ENCODE measurements around the gene VEGFB. TPM values are rescaled to one million over a fixed set of nuclear protein-coding genes. Genes with fewer than 3 reads are reported as not detected.

VEGFB gene
- total and polyA plus RNA-seq, 2 donors, result 16.0 to 70.2 TPM

DNA sequence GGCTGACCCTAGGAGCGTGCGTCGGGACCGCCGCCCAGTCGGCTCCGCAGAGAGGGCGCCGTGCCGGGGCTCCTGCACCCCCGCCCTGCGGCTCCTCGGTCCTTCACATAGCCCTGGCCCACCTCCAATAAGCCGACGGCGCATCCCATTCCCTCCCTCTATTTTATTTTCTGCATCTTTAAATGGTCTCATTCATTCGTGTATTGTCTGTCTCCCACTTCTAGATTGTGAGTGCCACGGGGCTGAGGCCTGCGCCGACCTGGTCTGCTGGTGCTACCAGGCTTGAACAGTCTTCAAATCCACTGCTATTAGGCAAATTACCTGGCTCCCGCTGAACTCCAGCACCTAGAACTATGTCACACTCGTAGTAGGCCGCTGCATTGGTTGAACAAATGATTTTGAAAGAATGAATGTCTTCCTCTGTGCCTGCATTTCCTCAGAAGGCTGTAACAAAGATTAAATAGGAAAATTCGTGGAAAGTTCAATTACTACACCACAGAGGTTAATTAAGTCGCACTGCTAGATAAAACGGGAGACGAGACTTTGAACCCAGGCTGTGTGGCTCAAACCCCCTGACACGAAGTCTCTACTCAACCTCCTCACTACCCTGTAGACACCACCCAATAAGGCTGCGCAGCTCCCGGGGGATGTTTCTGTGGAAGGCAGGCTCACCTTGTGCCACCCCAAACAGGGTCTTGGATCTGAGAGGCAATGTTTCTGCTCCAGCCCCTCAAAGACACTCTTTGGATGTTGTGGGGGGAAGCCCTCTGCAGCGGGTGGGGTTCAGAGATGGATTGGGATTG lies 13.5 kb downstream of the VEGFB start:
- DNase-seq (ENCODE audit: low read depth in 6 of 9, low spot score in 9 of 9), result no peak
- Histone ChIP-seq H3K36me3 (ENCODE audit: control insufficient read depth in 2 of 2, insufficient read depth in 2 of 2, low read length in 1 of 2) (peaks cover 0 to 19% of the 10 kb centered on the region in 2 donors), H3K9me3 (ENCODE audit: control insufficient read depth in 2 of 2, insufficient read depth in 1 of 2, low read length in 1 of 2) (peaks cover 0 to 12% of the 10 kb centered on the region in 2 donors), H3K4me1 (ENCODE audit: control insufficient read depth in 2 of 2, insufficient read depth in 2 of 2, low read length in 2 of 2) (peaks cover 31 to 79% of the 10 kb centered on the region in 2 donors), H3K27me3 (ENCODE audit: control insufficient read depth in 2 of 2, insufficient read depth in 1 of 2, low read length in 1 of 2) (peaks cover 4 to 34% of the 10 kb centered on the region in 2 donors), H3K4me3 (ENCODE audit: low read length in 2 of 2) (peak overlapping the region; percentile 61 to 74), H3K27ac (ENCODE audit: low read depth in 1 of 2, low read length in 1 of 2) (no peak overlapping the region)
- WGBS, result 75% methylated on average over 31 of the region's 31 CpGs

DNA sequence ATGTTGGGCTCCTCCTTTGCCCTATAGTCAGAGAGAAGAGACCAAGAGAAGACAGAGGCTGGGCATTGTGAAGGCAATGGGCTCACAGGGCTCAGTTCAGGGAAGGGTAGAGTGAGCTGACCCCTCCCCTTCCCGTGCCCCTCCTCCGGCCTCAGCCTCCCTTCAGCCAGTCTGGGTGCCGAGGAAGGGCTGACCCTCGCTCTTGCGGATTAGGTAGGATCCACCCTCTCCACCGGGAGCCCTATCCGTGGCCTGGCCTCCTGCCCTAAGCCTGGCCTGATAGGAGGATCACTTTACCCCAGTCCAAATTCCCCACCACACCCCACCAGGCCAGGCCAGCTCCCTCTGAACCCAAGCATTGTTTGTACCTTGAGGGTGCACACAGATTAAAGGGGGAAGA lies 14.2 kb downstream of the VEGFB start:
- H3K4me3 ChIP-seq (ENCODE audit: low read length in 2 of 2), result no peak overlapping the region
- peaks cover 0 to 12% of the 10 kb centered on the region in 2 donors for H3K9me3 ChIP-seq (ENCODE audit: control insufficient read depth in 2 of 2, insufficient read depth in 1 of 2, low read length in 1 of 2)
- H3K27me3 ChIP-seq (ENCODE audit: control insufficient read depth in 2 of 2, insufficient read depth in 1 of 2, low read length in 1 of 2), result peaks cover 4 to 34% of the 10 kb centered on the region in 2 donors
- H3K4me1 ChIP-seq (ENCODE audit: control insufficient read depth in 2 of 2, insufficient read depth in 2 of 2, low read length in 2 of 2), result peaks cover 31 to 74% of the 10 kb centered on the region in 2 donors
- 93% methylated on average over 7 of the region's 7 CpGs for WGBS
- H3K27ac ChIP-seq (ENCODE audit: low read depth in 1 of 2, low read length in 1 of 2), result no peak overlapping the region
- no peak for DNase-seq (ENCODE audit: low read depth in 6 of 9, low spot score in 9 of 9)
- peaks cover 0 to 14% of the 10 kb centered on the region in 2 donors for H3K36me3 ChIP-seq (ENCODE audit: control insufficient read depth in 2 of 2, insufficient read depth in 2 of 2, low read length in 1 of 2)

DNA sequence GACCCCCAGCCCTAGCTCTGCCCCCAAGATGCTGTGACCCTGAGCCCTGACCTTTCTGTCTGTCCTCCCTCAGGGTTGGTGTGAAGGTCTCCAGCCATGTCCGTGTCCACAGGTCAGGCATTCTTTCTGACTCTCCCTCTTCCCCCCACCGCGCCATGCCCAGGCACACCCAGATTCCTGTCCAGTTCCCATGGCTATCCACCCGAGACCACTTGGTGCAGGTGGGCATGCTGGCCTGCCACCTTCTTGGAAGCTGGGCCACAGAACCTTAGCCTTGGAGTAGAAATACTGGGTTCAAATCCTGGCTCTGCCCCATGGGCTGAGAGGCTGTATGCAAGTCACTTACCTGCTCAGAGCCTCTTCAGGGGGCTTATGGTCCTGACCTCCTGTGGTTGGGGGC lies 14.7 kb downstream of the VEGFB start:
- Histone ChIP-seq H3K4me1 (ENCODE audit: control insufficient read depth in 2 of 2, insufficient read depth in 2 of 2, low read length in 2 of 2) (peaks cover 31 to 69% of the 10 kb centered on the region in 2 donors), H3K27me3 (ENCODE audit: control insufficient read depth in 2 of 2, insufficient read depth in 1 of 2, low read length in 1 of 2) (peaks cover 4 to 34% of the 10 kb centered on the region in 2 donors), H3K4me3 (ENCODE audit: low read length in 2 of 2) (no peak overlapping the region), H3K27ac (ENCODE audit: low read depth in 1 of 2, low read length in 1 of 2) (no peak overlapping the region), H3K9me3 (ENCODE audit: control insufficient read depth in 2 of 2, insufficient read depth in 1 of 2, low read length in 1 of 2) (peaks cover 0 to 12% of the 10 kb centered on the region in 2 donors), H3K36me3 (ENCODE audit: control insufficient read depth in 2 of 2, insufficient read depth in 2 of 2, low read length in 1 of 2) (peaks cover 0 to 10% of the 10 kb centered on the region in 2 donors)
- WGBS, result 100% methylated on average over 4 of the region's 4 CpGs
- no peak for DNase-seq (ENCODE audit: low read depth in 6 of 9, low spot score in 9 of 9)

DNA sequence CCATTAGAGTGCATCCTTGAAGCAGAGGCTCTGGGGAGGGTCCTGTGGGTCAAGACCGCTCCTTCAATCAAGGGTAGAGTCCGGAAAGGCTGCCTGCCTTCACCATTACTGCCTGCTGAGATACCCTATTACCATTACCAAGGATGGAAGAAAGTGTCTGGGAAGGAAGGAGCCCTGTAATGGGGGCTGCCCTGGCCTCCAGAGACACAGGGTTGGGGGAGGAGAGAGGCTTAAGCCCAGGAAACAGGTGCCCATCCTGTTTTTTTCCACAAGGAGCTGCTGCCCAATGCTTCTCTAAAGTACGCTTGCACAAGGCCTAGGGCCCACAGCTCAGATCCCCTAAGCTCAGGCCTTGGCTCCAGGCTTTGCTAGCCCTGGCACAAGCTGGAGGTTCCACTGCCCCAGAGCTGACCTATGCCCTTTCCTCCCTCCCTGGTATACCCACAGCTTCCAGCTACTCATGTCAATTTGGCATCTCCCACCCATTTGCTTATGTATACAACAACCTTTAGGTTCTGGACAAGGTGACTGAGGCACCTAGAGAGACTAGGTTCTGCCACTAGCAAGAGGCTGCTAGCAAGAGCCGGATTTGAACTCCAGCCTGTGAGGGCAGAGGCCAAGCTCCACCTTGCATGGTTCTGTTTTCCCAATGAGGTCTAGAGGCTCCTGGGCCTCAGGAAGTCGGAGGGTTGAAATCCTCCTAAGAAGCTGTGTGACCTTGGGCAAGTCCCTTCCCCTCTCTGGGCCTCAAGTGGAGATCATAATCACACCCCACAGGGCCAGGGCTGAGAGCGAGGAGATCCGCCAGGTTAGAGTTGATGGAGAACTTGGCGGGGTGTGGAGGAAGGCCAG lies 15.4 kb downstream of the VEGFB start:
- Histone ChIP-seq H3K4me1 (ENCODE audit: control insufficient read depth in 2 of 2, insufficient read depth in 2 of 2, low read length in 2 of 2) (peaks cover 29 to 62% of the 10 kb centered on the region in 2 donors), H3K27me3 (ENCODE audit: control insufficient read depth in 2 of 2, insufficient read depth in 1 of 2, low read length in 1 of 2) (peaks cover 4 to 34% of the 10 kb centered on the region in 2 donors), H3K9me3 (ENCODE audit: control insufficient read depth in 2 of 2, insufficient read depth in 1 of 2, low read length in 1 of 2) (peaks cover 0 to 12% of the 10 kb centered on the region in 2 donors), H3K36me3 (ENCODE audit: control insufficient read depth in 2 of 2, insufficient read depth in 2 of 2, low read length in 1 of 2) (peaks cover 4 to 7% of the 10 kb centered on the region in 2 donors), H3K27ac (ENCODE audit: low read depth in 1 of 2, low read length in 1 of 2) (no peak overlapping the region), H3K4me3 (ENCODE audit: low read length in 2 of 2) (no peak overlapping the region)
- no peak for DNase-seq (ENCODE audit: low read depth in 6 of 9, low spot score in 9 of 9)
- WGBS, result 96% methylated on average over 8 of the region's 8 CpGs

DNA sequence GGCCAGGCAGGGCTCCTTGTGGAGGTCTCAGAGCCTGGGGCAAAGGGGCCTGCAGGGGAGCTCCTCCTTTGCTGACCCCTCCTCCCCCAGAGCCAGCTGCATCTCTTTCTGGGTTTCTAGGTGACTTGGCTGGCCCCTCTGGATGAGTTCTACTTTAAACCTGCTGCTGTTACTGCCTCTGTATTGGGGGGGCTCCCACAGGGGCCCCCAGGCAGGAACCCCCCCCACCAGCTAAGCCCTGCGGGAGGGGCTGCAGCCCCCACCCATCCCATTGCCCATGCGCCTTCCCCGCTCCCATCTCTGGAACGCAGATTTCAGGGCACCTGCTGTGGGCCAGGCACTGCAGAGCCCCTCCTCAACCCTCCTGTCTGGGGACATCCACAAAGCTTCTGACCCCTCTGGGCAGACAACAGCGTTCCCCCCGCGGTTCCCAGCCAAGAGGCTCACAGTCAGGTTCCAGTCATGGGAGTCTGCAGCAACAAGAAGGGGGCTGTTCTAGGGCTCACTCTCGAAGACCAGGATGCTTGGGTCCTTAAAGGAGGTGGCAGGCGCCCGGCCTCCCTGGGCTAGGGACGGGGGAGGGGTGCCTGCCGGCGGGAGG lies 16.1 kb downstream of the VEGFB start:
- H3K9me3 ChIP-seq (ENCODE audit: control insufficient read depth in 2 of 2, insufficient read depth in 1 of 2, low read length in 1 of 2), result peaks cover 0 to 8% of the 10 kb centered on the region in 2 donors
- no peak for DNase-seq (ENCODE audit: low read depth in 6 of 9, low spot score in 9 of 9)
- 27% methylated on average over 13 of the region's 13 CpGs for WGBS
- H3K27me3 ChIP-seq (ENCODE audit: control insufficient read depth in 2 of 2, insufficient read depth in 1 of 2, low read length in 1 of 2), result peaks cover 4 to 34% of the 10 kb centered on the region in 2 donors
- peak overlapping the region; percentile 45 to 77 for H3K4me3 ChIP-seq (ENCODE audit: low read length in 2 of 2)
- H3K36me3 ChIP-seq (ENCODE audit: control insufficient read depth in 2 of 2, insufficient read depth in 2 of 2, low read length in 1 of 2), result peaks cover 9 to 11% of the 10 kb centered on the region in 2 donors
- H3K4me1 ChIP-seq (ENCODE audit: control insufficient read depth in 2 of 2, insufficient read depth in 2 of 2, low read length in 2 of 2), result peaks cover 23 to 54% of the 10 kb centered on the region in 2 donors
- H3K27ac ChIP-seq (ENCODE audit: low read depth in 1 of 2, low read length in 1 of 2), result no peak overlapping the region

DNA sequence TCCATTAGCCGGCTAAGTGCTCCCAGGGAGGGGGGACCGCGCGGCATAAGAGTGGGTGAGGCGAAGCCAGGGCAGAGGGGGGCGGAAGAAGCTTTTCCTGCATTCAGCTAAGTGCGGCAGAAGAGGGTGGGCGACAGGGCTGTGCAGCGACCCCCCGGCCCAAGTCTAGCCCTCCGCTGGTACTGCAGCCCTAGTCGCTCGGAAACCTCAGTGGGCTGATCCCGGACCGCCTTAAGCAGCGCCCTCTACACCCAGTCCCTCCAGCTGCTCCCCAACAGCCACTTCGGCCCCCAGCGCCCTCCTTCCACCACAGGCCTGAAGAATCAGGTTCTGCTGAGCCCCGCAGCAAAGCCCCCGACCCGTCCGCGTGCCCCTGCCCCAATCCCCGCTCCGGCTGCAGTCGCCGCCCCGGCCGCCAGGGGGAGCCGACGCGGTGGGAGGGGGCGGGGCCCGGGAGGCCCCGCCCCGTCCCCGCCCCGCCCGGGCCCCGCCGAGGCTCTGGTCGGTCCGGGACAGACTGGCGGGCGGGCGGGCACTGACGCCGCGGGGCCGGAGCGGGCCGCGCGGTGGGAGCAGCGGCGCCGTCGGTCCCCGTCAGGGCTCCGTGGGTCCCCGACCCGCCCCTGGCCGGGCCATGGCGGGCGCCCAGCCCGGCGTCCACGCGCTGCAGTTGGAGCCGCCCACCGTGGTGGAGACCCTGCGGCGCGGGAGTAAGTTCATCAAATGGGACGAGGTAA lies 16.8 kb downstream of the VEGFB start, which contains the start of gene PLCB3:
Gene PLCB3 (plus strand): TSS at position 515 of the 737 bp plus-strand sequence. CDS start 120 bp downstream, at position 635.
- no peak within 1 kb of the TSS for H3K27ac ChIP-seq (ENCODE audit: low read depth in 1 of 2, low read length in 1 of 2)
- peak in 2 of 9 donors; percentile 54 to 58 for DNase-seq (ENCODE audit: low read depth in 6 of 9, low spot score in 9 of 9)
- peaks cover 4 to 34% of the 10 kb centered on the region in 2 donors for H3K27me3 ChIP-seq (ENCODE audit: control insufficient read depth in 2 of 2, insufficient read depth in 1 of 2, low read length in 1 of 2)
- peaks cover 0 to 8% of the 10 kb centered on the region in 2 donors for H3K9me3 ChIP-seq (ENCODE audit: control insufficient read depth in 2 of 2, insufficient read depth in 1 of 2, low read length in 1 of 2)
- H3K4me1 ChIP-seq (ENCODE audit: control insufficient read depth in 2 of 2, insufficient read depth in 2 of 2, low read length in 2 of 2), result peaks cover 18 to 49% of the 10 kb centered on the region in 2 donors
- H3K36me3 ChIP-seq (ENCODE audit: control insufficient read depth in 2 of 2, insufficient read depth in 2 of 2, low read length in 1 of 2), result peaks cover 12 to 18% of the 10 kb centered on the region in 2 donors
- H3K4me3 ChIP-seq (ENCODE audit: low read length in 2 of 2), result peak within 1 kb of the TSS; percentile 52 to 77
- WGBS, result under 1% methylated on average over 75 of the region's 75 CpGs

DNA sequence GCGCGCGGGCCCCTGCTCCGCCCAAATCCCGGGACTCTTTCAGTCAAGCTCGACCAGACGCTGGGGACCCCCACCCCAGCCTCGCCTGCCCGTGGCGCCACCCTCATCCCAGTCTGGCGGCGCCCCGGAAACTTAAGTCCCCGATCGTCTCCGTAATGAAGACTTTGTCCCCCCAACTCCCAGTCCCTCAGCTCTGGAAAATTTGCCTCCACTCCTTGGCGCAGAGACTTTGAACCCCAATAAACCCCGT lies 17.3 kb downstream of the VEGFB start:
- WGBS, result under 1% methylated on average over 18 of the region's 18 CpGs
- Histone ChIP-seq H3K27ac (ENCODE audit: low read depth in 1 of 2, low read length in 1 of 2) (no peak overlapping the region), H3K9me3 (ENCODE audit: control insufficient read depth in 2 of 2, insufficient read depth in 1 of 2, low read length in 1 of 2) (peaks cover 0 to 8% of the 10 kb centered on the region in 2 donors), H3K4me3 (ENCODE audit: low read length in 2 of 2) (peak overlapping the region; percentile 52 to 77), H3K27me3 (ENCODE audit: control insufficient read depth in 2 of 2, insufficient read depth in 1 of 2, low read length in 1 of 2) (peaks cover 4 to 34% of the 10 kb centered on the region in 2 donors), H3K36me3 (ENCODE audit: control insufficient read depth in 2 of 2, insufficient read depth in 2 of 2, low read length in 1 of 2) (peaks cover 16 to 23% of the 10 kb centered on the region in 2 donors), H3K4me1 (ENCODE audit: control insufficient read depth in 2 of 2, insufficient read depth in 2 of 2, low read length in 2 of 2) (peaks cover 18 to 49% of the 10 kb centered on the region in 2 donors)
- no peak for DNase-seq (ENCODE audit: low read depth in 6 of 9, low spot score in 9 of 9)

DNA sequence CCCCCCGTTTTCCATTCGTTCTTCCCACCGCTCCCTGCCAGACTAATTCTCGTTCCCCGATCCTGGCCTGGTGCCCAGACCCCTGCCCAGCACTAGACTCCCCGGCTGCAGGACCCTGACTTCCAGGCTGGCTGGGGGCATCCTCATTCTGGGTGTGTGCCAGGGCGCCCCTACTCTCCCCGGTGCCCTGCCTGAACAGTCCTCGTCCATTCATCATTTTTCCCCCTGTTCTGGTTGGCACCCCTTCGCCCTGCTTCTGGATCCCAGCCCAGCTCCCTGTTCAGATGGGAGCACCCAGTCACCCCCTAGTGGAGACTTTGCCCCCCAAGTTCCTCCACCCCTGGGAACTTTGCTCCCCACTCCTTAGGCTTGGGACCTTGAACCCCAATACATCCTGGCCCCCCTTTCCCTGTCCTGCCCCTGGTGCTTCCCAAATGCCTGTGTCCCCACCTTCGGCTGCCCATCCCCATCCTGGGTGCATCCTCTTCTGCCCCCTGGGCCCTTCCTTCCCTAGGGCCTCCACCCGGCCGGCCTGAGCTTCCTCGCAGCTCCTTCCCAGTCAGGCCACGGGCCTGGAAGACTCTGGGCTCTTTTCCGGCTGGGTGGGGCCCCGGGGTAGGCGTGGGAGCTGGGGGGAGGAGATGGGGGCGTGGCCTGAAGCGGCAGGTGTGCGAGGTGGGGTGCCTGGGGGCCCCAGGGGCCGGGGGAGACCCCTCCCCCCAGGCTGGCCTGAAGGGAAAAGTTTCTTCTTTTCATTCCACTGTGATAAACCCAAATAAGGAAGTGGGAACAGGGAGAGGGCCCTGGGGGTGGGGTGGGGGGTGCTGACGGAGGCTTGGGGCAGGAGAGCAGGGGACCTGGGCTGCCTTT lies 17.9 kb downstream of the VEGFB start:
- peak in 2 of 9 donors; percentile 43 to 44 for DNase-seq (ENCODE audit: low read depth in 6 of 9, low spot score in 9 of 9)
- Histone ChIP-seq H3K36me3 (ENCODE audit: control insufficient read depth in 2 of 2, insufficient read depth in 2 of 2, low read length in 1 of 2) (peaks cover 16 to 23% of the 10 kb centered on the region in 2 donors), H3K4me3 (ENCODE audit: low read length in 2 of 2) (peak overlapping the region; percentile 52 to 77), H3K9me3 (ENCODE audit: control insufficient read depth in 2 of 2, insufficient read depth in 1 of 2, low read length in 1 of 2) (peaks cover 0 to 8% of the 10 kb centered on the region in 2 donors), H3K27me3 (ENCODE audit: control insufficient read depth in 2 of 2, insufficient read depth in 1 of 2, low read length in 1 of 2) (peaks cover 4 to 30% of the 10 kb centered on the region in 2 donors), H3K27ac (ENCODE audit: low read depth in 1 of 2, low read length in 1 of 2) (no peak overlapping the region), H3K4me1 (ENCODE audit: control insufficient read depth in 2 of 2, insufficient read depth in 2 of 2, low read length in 2 of 2) (peaks cover 17 to 43% of the 10 kb centered on the region in 2 donors)
- 8% methylated on average over 23 of the region's 23 CpGs for WGBS
